OCI-LY7 (cell line): ENCODE measurements around the gene LDAH. TPM values are rescaled to one million over a fixed set of nuclear protein-coding genes. Genes with fewer than 3 reads are reported as not detected.

Source experiments
- BruUV-seq: library from RNA; stranded (reverse); fragments of 400-500 nt; replicated peaks from 2 replicates; lab custom pipeline; 2021; lab: Mats Ljungman, UMichigan
- CTCF ChIA-PET: fragments of 300-600 bp; sonication (Branson Sonifier 250); formaldehyde crosslinking; loops from one replicate; lab custom pipeline; 2022; ENCODE audit warnings: antibody characterized with exemption; ENCODE audit not compliant: unreplicated experiment; lab: Charles Lee
- POLR2A ChIA-PET: fragments of 300-600 bp; sonication (Branson Sonifier 250); formaldehyde crosslinking; loops from one replicate; lab custom pipeline; 2022; ENCODE audit warnings: antibody characterized with exemption; lab: Charles Lee
- DNase-seq: peaks from one replicate; pipeline ENCODE4 v3.0.0-alpha.2; 2015; ENCODE audit warnings: low spot score
- H2AFZ ChIP-seq: fragments of 200-600 bp; sonication (generic), shearing (Covaris generic); 2 replicates; pipeline ENCODE4 v1.6.1; 2014; ENCODE audit warnings: mild to moderate bottlenecking, antibody characterized with exemption, low read length, moderate library complexity
- H3K27ac ChIP-seq: fragments of 200-600 bp; sonication (generic); 2 replicates; pipeline ENCODE4 v1.5.1; 2014; ENCODE audit warnings: mixed run types, low read depth, mild to moderate bottlenecking, moderate library complexity, low read length, inconsistent platforms; ENCODE audit not compliant: poor library complexity, severe bottlenecking
- H3K36me3 ChIP-seq: fragments of 200-600 bp; sonication (generic); 2 replicates; pipeline ENCODE4 v1.6.1; 2014; ENCODE audit warnings: mild to moderate bottlenecking, antibody characterized with exemption, low read length, moderate library complexity, mixed read lengths; ENCODE audit not compliant: insufficient read depth
- H3K4me1 ChIP-seq: fragments of 200-600 bp; sonication (generic); 2 replicates; pipeline ENCODE4 v1.5.1; 2014; ENCODE audit warnings: mild to moderate bottlenecking, low read length; ENCODE audit not compliant: insufficient read depth, poor library complexity, severe bottlenecking
- H3K4me2 ChIP-seq: fragments of 200-600 bp; sonication (generic); 2 replicates; pipeline ENCODE4 v1.6.1; 2014; ENCODE audit warnings: mild to moderate bottlenecking, low read length
- H3K4me3 ChIP-seq: fragments of 200-600 bp; sonication (generic); 2 replicates; pipeline ENCODE4 v1.5.1; 2014; ENCODE audit warnings: mild to moderate bottlenecking, low read depth, low read length; ENCODE audit not compliant: poor library complexity, severe bottlenecking
- H3K79me2 ChIP-seq: fragments of 200-600 bp; sonication (generic); 2 replicates; pipeline ENCODE4 v1.6.1; 2016; ENCODE audit warnings: low read depth, mild to moderate bottlenecking, low read length, moderate library complexity, mixed read lengths; ENCODE audit not compliant: insufficient read depth
- H3K9me2 ChIP-seq: fragments of 200-600 bp; sonication (generic); 2 replicates; pipeline ENCODE4 v1.6.1; 2016; ENCODE audit warnings: mild to moderate bottlenecking, low read length, mixed read lengths; ENCODE audit not compliant: insufficient read depth
- H3K9me3 ChIP-seq: fragments of 200-600 bp; sonication (generic); 2 replicates; pipeline ENCODE4 v1.6.1; 2014; ENCODE audit warnings: mild to moderate bottlenecking, mixed run types, low read length, mixed read lengths
- H4K20me1 ChIP-seq: fragments of 200-600 bp; sonication (generic); 2 replicates; pipeline ENCODE4 v1.6.1; 2014; ENCODE audit warnings: mild to moderate bottlenecking, antibody characterized with exemption, low read length, moderate library complexity, mixed read lengths; ENCODE audit not compliant: insufficient read depth
- EZH2phosphoT487 ChIP-seq: fragments of 200-600 bp; sonication (generic); IDR thresholded peaks from 2 replicates; pipeline ENCODE4 v1.6.1; 2018; ENCODE audit warnings: low read depth, borderline replicate concordance, mild to moderate bottlenecking, mixed run types, antibody characterized with exemption, low read length, moderate library complexity, mixed read lengths
- intact Hi-C: fragments of 100-400 bp; cut with micrococcal nuclease; formaldehyde crosslinking; loops from one replicate; pipeline ENCODE4 v1.10.0; 2022; ENCODE audit not compliant: unreplicated experiment
- total RNA-seq, 2 experiments: library from RNA; depleted of rRNA in 1 of 2; stranded (reverse); fragments of >200 nt in 1 of 2; shearing (Covaris generic) in 1 of 2; gene quantifications; 2 replicates each; pipeline ENCODE4 v1.2.3, GENCODE V29; 2014 to 2022
- TF ChIP-seq, protein P1 (sequence below): fragments of 200-600 bp; sonication (generic); conservative IDR thresholded peaks from 2 replicates; pipeline ENCODE4 v1.5.1; 2014; ENCODE audit warnings: mild to moderate bottlenecking, antibody characterized with exemption, low read length, moderate library complexity, mixed read lengths

LDAH gene
- total RNA-seq, 2 experiments from 2014 or later, result 21.7 to 38.1 TPM

DNA sequence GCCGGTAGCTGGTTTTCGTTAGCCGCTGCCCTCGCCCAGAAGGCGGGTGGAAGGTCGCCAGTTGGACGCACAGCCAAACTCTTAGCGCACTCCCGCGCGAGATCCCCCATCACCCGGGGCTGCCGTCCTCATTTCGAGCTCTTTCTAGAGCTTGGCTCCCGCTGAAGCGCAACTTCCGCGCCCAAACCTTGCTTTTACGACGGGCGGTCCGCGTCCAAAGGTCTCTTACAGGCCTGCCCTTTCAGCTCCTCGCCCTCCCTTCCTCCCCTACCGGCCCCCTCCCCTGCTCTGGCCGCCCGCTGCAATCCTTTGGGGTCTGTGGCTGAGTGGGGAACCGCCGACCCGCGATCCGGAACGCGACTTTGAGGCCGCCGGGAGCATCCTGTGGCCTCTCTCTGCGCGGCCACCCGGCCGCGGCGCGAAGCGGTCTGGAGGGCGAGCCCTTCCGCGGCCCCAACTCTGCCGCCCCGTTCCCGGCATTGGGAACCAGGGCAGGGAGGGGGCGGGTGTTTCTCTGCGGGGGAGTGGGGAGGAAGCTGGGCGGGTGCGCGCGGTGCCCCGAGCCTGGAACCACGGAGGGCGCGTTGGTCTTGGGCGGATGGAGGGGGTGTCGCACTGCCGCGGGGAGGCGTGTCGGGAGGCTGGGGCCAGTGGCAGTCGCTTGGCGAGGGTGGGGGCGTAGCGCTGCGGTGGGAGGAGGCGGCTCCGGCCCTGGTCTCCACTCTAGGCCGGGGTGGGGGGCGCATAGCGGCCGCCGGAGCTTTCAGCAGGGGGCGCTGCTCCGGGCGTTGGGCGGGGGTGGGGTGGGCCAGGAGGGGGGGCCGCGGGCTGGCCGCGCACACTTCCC is 156.4 kb downstream of the LDAH start, which contains the start of gene GDF7:
TSS of gene GDF7 (plus strand) at position 841 of the 847 bp plus-strand sequence. CDS start 96 bp downstream, outside the sequence.
- Histone ChIP-seq H3K9me2 (no peaks in the 10 kb centered on the region), H4K20me1 (no peaks in the 10 kb centered on the region), H3K4me1 (peaks cover 7% of the 10 kb centered on the region), H3K79me2 (no peaks in the 10 kb centered on the region), H3K36me3 (no peaks in the 10 kb centered on the region), H3K27ac (no peak within 1 kb of the TSS), H3K4me2 (peak within 1 kb of the TSS; percentile 73), H2AFZ (no peak within 1 kb of the TSS), H3K4me3 (peak within 1 kb of the TSS; percentile 58), H3K9me3 (no peaks in the 10 kb centered on the region)
- intact Hi-C loops, result no loop called here
- no peak for DNase-seq
- ChIA-PET POLR2A (interaction anchor here (0.6 to 1.6 kb wide), 3 partner anchors 11 to 305 kb away, joined by 3 to 4 read pairs (median 3); no protein-coding TSS in a partner anchor), CTCF (interaction anchor here (0.6 kb wide), 1 partner anchor 9 kb away, joined by 3 read pairs; no protein-coding TSS in a partner anchor)
- BruUV-seq, result no TSS peak
- TF ChIP-seq, protein P1, sequence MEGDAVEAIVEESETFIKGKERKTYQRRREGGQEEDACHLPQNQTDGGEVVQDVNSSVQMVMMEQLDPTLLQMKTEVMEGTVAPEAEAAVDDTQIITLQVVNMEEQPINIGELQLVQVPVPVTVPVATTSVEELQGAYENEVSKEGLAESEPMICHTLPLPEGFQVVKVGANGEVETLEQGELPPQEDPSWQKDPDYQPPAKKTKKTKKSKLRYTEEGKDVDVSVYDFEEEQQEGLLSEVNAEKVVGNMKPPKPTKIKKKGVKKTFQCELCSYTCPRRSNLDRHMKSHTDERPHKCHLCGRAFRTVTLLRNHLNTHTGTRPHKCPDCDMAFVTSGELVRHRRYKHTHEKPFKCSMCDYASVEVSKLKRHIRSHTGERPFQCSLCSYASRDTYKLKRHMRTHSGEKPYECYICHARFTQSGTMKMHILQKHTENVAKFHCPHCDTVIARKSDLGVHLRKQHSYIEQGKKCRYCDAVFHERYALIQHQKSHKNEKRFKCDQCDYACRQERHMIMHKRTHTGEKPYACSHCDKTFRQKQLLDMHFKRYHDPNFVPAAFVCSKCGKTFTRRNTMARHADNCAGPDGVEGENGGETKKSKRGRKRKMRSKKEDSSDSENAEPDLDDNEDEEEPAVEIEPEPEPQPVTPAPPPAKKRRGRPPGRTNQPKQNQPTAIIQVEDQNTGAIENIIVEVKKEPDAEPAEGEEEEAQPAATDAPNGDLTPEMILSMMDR, result peak; percentile 37; the same call in 1 of the 2 replicates
- no peak; the same call in 1 of the 2 replicates for TF ChIP-seq EZH2phosphoT487

DNA sequence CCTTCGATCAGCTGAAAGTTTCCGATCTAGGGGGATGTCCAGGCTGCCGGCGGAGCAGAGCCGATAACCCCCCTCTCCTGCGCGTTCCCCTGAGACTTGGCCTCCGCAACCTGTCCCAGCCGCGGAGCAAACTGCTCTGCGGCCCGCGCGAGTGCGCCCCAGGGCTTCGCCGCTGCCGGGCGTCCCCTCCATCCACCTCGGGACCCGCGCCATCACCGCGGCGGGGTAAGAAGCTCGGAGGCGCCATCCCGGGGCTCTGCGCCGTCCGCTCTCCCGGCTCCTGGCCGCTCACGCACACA is 156.9 kb downstream of the LDAH start:
- peaks cover 7% of the 10 kb centered on the region for H3K4me1 ChIP-seq
- DNase-seq, result no peak
- no TSS peak for BruUV-seq
- H3K4me2 ChIP-seq, result peak overlapping the region; percentile 73
- H3K79me2 ChIP-seq, result no peaks in the 10 kb centered on the region
- H3K4me3 ChIP-seq, result peak overlapping the region; percentile 58
- ChIA-PET POLR2A (interaction anchor here (0.6 to 1.6 kb wide), 3 partner anchors 11 to 305 kb away, joined by 3 to 4 read pairs (median 3); no protein-coding TSS in a partner anchor), CTCF (no interaction called here)
- H3K27ac ChIP-seq, result no peak overlapping the region
- intact Hi-C loops, result no loop called here
- no peaks in the 10 kb centered on the region for H3K36me3 ChIP-seq
- no peaks in the 10 kb centered on the region for H4K20me1 ChIP-seq
- H3K9me3 ChIP-seq, result no peaks in the 10 kb centered on the region
- TF ChIP-seq, protein P1, result no peak
- TF ChIP-seq EZH2phosphoT487, result peak; percentile 89; the same call in 1 of the 2 replicates
- no peak overlapping the region for H2AFZ ChIP-seq
- H3K9me2 ChIP-seq, result no peaks in the 10 kb centered on the region
